HCT116 (cell line): Measurements from ENCODE around the gene CFL1. TPM values are rescaled to one million over a fixed set of nuclear protein-coding genes. Genes with fewer than 3 reads are reported as not detected.

Experiments
- ATAC-seq: fragments of 200-7000 bp; cut with Tn5 transposase; 2 replicates; pipeline ENCODE4 v1.9.1; 2020; ENCODE audit warnings: mild to moderate bottlenecking, moderate library complexity
- BruUV-seq: library from RNA; stranded (reverse); fragments of 400-500 nt; replicated peaks from 2 replicates; lab custom pipeline; 2021; lab: Mats Ljungman, UMichigan
- CTCF ChIA-PET: fragments of 300-600 bp; sonication (Branson Sonifier 250); formaldehyde crosslinking; loops from one replicate; lab custom pipeline; 2021; ENCODE audit warnings: antibody characterized with exemption; lab: Charles Lee
- POLR2A ChIA-PET: fragments of 300-600, 350-600 bp; sonication (Branson Sonifier 250); formaldehyde crosslinking; loops from one replicate; lab custom pipeline; 2021; ENCODE audit warnings: antibody characterized with exemption; lab: Charles Lee
- RAD21 ChIA-PET, 2 experiments: fragments of 300-600 bp; sonication (Branson Sonifier 250); formaldehyde crosslinking; loops; one replicate each; lab custom pipeline; 2023; ENCODE audit warnings: low total read pairs in 2 of 2; ENCODE audit not compliant: uncharacterized antibody in 2 of 2, unreplicated experiment in 2 of 2, low non-redundant PET in 1 of 2; lab: Charles Lee
- DNase-seq: peaks from one replicate; pipeline ENCODE4 v3.0.0-alpha.2; 2010; ENCODE audit warnings: low read depth, low spot score
- H2AFZ ChIP-seq: fragments of 200-600 bp; shearing (Covaris generic), sonication (generic); 2 replicates; pipeline ENCODE4 v1.6.1; 2017; ENCODE audit warnings: low read depth, mixed run types, mixed read lengths, antibody characterized with exemption, low read length; ENCODE audit not compliant: poor library complexity, severe bottlenecking
- H3K27ac ChIP-seq: 2 replicates; pipeline ENCODE4 v1.5.1; 2012; ENCODE audit warnings: low read depth, low read length
- H3K27me3 ChIP-seq: fragments of 200-600 bp; sonication (generic); 2 replicates; pipeline ENCODE4 v1.6.1; 2016; ENCODE audit warnings: mixed run types, low read length, mixed read lengths; ENCODE audit not compliant: insufficient read depth
- H3K36me3 ChIP-seq, 2 experiments: fragments of 200-500 bp in 1 of 2; fragments of 200-600 bp in 1 of 2; sonication (Bioruptor generic) in 1 of 2; sonication (generic) in 1 of 2; 2 replicates each; pipeline versions ENCODE4 v1.5.1 to v1.6.1; 2014 to 2016; ENCODE audit warnings: low read length in 2 of 2, inconsistent platforms in 1 of 2, mixed read lengths in 1 of 2, mixed run types in 1 of 2; ENCODE audit not compliant: insufficient read depth in 2 of 2, control insufficient read depth in 1 of 2
- H3K4me1 ChIP-seq, 2 experiments: fragments of 200-600 bp in 1 of 2; sonication (generic) in 1 of 2; 2 replicates each; pipeline versions ENCODE4 v1.5.1 to v1.6.1; 2012 to 2017; ENCODE audit warnings: low read length in 2 of 2, inconsistent platforms in 1 of 2, mild to moderate bottlenecking in 1 of 2, mixed read lengths in 1 of 2, mixed run types in 1 of 2, moderate library complexity in 1 of 2; ENCODE audit not compliant: insufficient read depth in 2 of 2, control insufficient read depth in 1 of 2
- H3K4me2 ChIP-seq: fragments of 200-600 bp; sonication (generic); 2 replicates; pipeline ENCODE4 v1.6.1; 2017; ENCODE audit warnings: mixed run types, low read length, mixed read lengths
- H3K4me3 ChIP-seq, 2 experiments: fragments of 200-600 bp in 1 of 2; sonication (generic) in 1 of 2; replicated peaks in 1 of 2; 2 replicates each; pipeline ENCODE4 v1.5.1; 2011 to 2016; ENCODE audit warnings: low read length in 2 of 2, control low read depth in 1 of 2, low read depth in 1 of 2, mild to moderate bottlenecking in 1 of 2, mixed read lengths in 1 of 2, mixed run types in 1 of 2
- H3K79me2 ChIP-seq: fragments of 200-600 bp; sonication (generic); 2 replicates; pipeline ENCODE4 v1.6.1; 2017; ENCODE audit warnings: mild to moderate bottlenecking, mixed run types, low read length, moderate library complexity, mixed read lengths; ENCODE audit not compliant: insufficient read depth
- H3K9ac ChIP-seq: fragments of 200-600 bp; sonication (generic); 2 replicates; pipeline ENCODE4 v1.6.1; 2016; ENCODE audit warnings: low read length, mixed read lengths
- H3K9me2 ChIP-seq: fragments of 200-600 bp; sonication (generic), shearing (Covaris generic); 2 replicates; pipeline ENCODE4 v1.6.1; 2017; ENCODE audit warnings: mixed run types, mild to moderate bottlenecking, moderate library complexity; ENCODE audit not compliant: insufficient read depth
- H3K9me3 ChIP-seq, 2 experiments: fragments of 200-500 bp in 1 of 2; fragments of 200-600 bp in 1 of 2; sonication (Bioruptor generic) in 1 of 2; sonication (generic) in 1 of 2; 2 replicates each; pipeline ENCODE4 v1.6.1; 2014 to 2017; ENCODE audit warnings: low read length in 2 of 2, mixed read lengths in 2 of 2, inconsistent platforms in 1 of 2, low read depth in 1 of 2, mild to moderate bottlenecking in 1 of 2, mixed run types in 1 of 2, moderate library complexity in 1 of 2; ENCODE audit not compliant: control insufficient read depth in 1 of 2, insufficient read depth in 1 of 2
- H4K20me1 ChIP-seq: fragments of 200-600 bp; sonication (generic), shearing (Covaris generic); 2 replicates; pipeline ENCODE4 v1.6.1; 2017; ENCODE audit warnings: mixed run types, mild to moderate bottlenecking, moderate library complexity; ENCODE audit not compliant: insufficient read depth
- ATF3 ChIP-seq: IDR thresholded peaks from 2 replicates; pipeline ENCODE4 v1.6.1; 2012
- CBX3 ChIP-seq: IDR thresholded peaks from 2 replicates; pipeline ENCODE4 v1.6.1; 2012; ENCODE audit warnings: low read depth
- EGR1 ChIP-seq: IDR thresholded peaks from 2 replicates; pipeline ENCODE4 v1.6.1; 2012; ENCODE audit warnings: low read depth
- EZH2 ChIP-seq: fragments of 200-600 bp; sonication (generic); IDR thresholded peaks from 2 replicates; pipeline ENCODE4 v1.6.1; 2017; ENCODE audit warnings: antibody characterized with exemption, mixed run types
- EZH2phosphoT487 ChIP-seq: fragments of 200-600 bp; IDR thresholded peaks from 2 replicates; pipeline ENCODE4 v1.6.1; 2018; ENCODE audit warnings: antibody characterized with exemption, borderline replicate concordance
- FOSL1 ChIP-seq: IDR thresholded peaks from 2 replicates; pipeline ENCODE4 v1.6.1; 2012; ENCODE audit warnings: low read depth
- MAX ChIP-seq: IDR thresholded peaks from 2 replicates; pipeline ENCODE4 v1.6.1; 2012
- POLR2A ChIP-seq: IDR thresholded peaks from 2 replicates; pipeline ENCODE4 v1.7.0; 2011; ENCODE audit warnings: borderline replicate concordance; ENCODE audit not compliant: insufficient read depth, insufficient read length; ENCODE audit errors: extremely low read depth
- POLR2AphosphoS5 ChIP-seq: IDR thresholded peaks from 2 replicates; pipeline ENCODE4 v1.6.1; 2011; ENCODE audit warnings: mild to moderate bottlenecking, low read depth, low read length, moderate library complexity
- SIN3A ChIP-seq: IDR thresholded peaks from 2 replicates; pipeline ENCODE4 v1.6.1; 2012; ENCODE audit warnings: low read depth
- SP1 ChIP-seq: IDR thresholded peaks from 2 replicates; pipeline ENCODE4 v1.6.1; 2012; ENCODE audit warnings: low read depth
- SRF ChIP-seq: IDR thresholded peaks from 2 replicates; pipeline ENCODE4 v1.6.1; 2012; ENCODE audit warnings: low read depth
- TCF7L2 ChIP-seq: IDR thresholded peaks from 2 replicates; pipeline ENCODE4 v1.7.0; 2011; ENCODE audit warnings: borderline replicate concordance, inconsistent platforms; ENCODE audit not compliant: insufficient read depth, insufficient read length; ENCODE audit errors: extremely low read depth
- ZNF274 ChIP-seq: fragments of 200-500 bp; sonication (Bioruptor generic); IDR thresholded peaks from 2 replicates; pipeline ENCODE4 v1.6.1; 2014; ENCODE audit warnings: mild to moderate bottlenecking, low read depth, low read length, inconsistent platforms
- intact Hi-C: fragments of 100-400 bp; cut with micrococcal nuclease; formaldehyde crosslinking; loops from 2 replicates; pipeline ENCODE4 v1.10.0; 2022
- total RNA-seq: library from RNA; stranded (reverse); gene quantifications from one replicate; pipeline ENCODE4 v1.2.1, GENCODE V29; 2021; ENCODE audit not compliant: unreplicated experiment
- TF ChIP-seq, protein P1 (sequence below), 3 experiments: fragments of 200-600 bp in 1 of 3; sonication (generic) in 1 of 3; IDR thresholded peaks in 2 of 3; conservative IDR thresholded peaks in 1 of 3; 2 replicates each; pipeline ENCODE4 v1.5.1; 2012 to 2017; ENCODE audit warnings: low read depth in 2 of 3, low read length in 2 of 3, antibody characterized with exemption in 1 of 3, borderline replicate concordance in 1 of 3, control low read depth in 1 of 3, mild to moderate bottlenecking in 1 of 3, mixed read lengths in 1 of 3, mixed run types in 1 of 3, moderate library complexity in 1 of 3; ENCODE audit not compliant: insufficient read depth in 1 of 3

CFL1 gene
- total RNA-seq, 1 experiment from 2014 or later, result 1,270 TPM

DNA sequence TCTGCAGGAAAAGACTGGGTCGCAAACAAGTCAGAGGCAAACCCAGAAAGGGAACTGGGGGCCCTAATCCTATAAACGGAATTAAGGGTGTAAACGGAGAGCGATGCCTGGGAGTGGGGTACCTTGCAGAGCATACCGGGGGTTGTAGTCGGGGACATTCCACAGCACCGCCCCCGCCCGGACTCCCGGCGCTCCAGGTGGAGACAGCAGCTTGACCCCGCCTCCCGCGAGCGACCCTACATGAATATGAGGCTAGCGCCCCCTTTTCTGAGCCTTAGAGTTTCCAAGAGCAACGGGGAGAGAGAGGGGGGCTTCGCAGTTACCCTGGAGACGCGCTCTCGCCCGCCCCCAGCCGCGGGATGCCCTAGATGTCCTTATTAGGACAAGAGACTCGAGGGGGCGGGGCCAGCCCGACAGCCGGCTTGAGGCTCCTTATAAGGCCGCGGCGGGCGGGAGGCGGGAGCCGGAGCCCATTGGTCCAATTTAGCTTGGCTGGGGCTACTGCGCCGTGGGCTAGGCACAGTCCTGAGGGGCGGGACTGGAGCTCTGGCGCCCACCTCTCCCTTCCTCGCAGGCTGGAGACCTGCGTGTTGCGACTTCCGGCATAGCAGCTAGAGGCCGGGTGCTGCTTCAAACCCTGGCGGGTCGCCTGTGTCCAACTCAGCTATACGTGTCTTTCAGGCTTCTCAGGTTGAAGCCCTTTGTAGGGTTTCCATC lies 1.3 kb upstream of the CFL1 start:
- DNase-seq (peak; percentile 95), ATAC-seq (peak; percentile 66)
- no peaks in the 10 kb centered on the region for H3K27me3 ChIP-seq
- H3K36me3 ChIP-seq, result peaks cover 24 to 37% of the 10 kb centered on the region in 2 experiments
- no TSS peak for BruUV-seq
- H3K4me2 ChIP-seq, result peak overlapping the region; percentile 77
- H3K4me3 ChIP-seq, result peak overlapping the region; percentile 85 to 100
- peak overlapping the region; percentile 99 for H3K9ac ChIP-seq
- ChIA-PET CTCF (interaction anchor here (0.6 to 4.3 kb wide), 30 partner anchors 8 to 300 kb away, joined by 3 to 82 read pairs (median 5); partner anchors contain the start of genes AP5B1, CCDC85B, FIBP and KAT5), RAD21 (interaction anchor here (0.5 to 1.2 kb wide), 4 partner anchors 30 to 245 kb away, joined by 3 to 4 read pairs (median 3); partner anchors contain the start of gene KAT5 (in 1 of the 2)), POLR2A (interaction anchor here (0.6 to 5.3 kb wide), 22 partner anchors 8 to 436 kb away, joined by 3 to 84 read pairs (median 4); partner anchors contain the start of genes BANF1, CCDC85B, FIBP and FOSL1)
- TF ChIP-seq TCF7L2 (peak; percentile 57), CBX3 (no peak), POLR2A (peak; percentile 78), ATF3 (no peak), POLR2AphosphoS5 (peak; percentile 64; the same call in 1 of the 2 replicates)
- H3K9me2 ChIP-seq, result no peaks in the 10 kb centered on the region
- H4K20me1 ChIP-seq, result peaks cover 15% of the 10 kb centered on the region; the same call in 1 of the 2 replicates
- peak overlapping the region; percentile 97 for H3K27ac ChIP-seq
- H2AFZ ChIP-seq, result peak overlapping the region; percentile 50
- no peaks in the 10 kb centered on the region for H3K9me3 ChIP-seq
- intact Hi-C loops, result loop anchor here (1.0 kb wide), 1 partner anchor 244 kb away; the partner anchor contains the start of gene PCNX3
- peaks cover 23 to 44% of the 10 kb centered on the region in 2 experiments for H3K4me1 ChIP-seq
- H3K79me2 ChIP-seq, result peaks cover 59% of the 10 kb centered on the region

GRCh38 chr11:65858681-65859087 lies 704 bp upstream of the CFL1 start:
- ChIA-PET POLR2A (interaction anchor here (0.6 to 5.3 kb wide), 18 partner anchors 7 to 530 kb away, joined by 3 to 84 read pairs (median 6); partner anchors contain the start of genes BANF1, CCDC85B, FIBP and FOSL1), RAD21 (interaction anchor here in 1 of 2 experiments (1.1 kb wide), 1 partner anchor 30 kb away, joined by 3 read pairs; no protein-coding TSS in a partner anchor), CTCF (interaction anchor here (0.6 to 4.3 kb wide), 6 partner anchors 20 to 147 kb away, joined by 3 to 82 read pairs (median 10); partner anchors contain the start of genes AP5B1, CCDC85B, FIBP and KAT5)
- peak overlapping the region; percentile 99 for H3K9ac ChIP-seq
- H3K79me2 ChIP-seq, result peaks cover 63% of the 10 kb centered on the region
- H4K20me1 ChIP-seq, result peaks cover 15% of the 10 kb centered on the region; the same call in 1 of the 2 replicates
- H3K4me1 ChIP-seq, result peaks cover 23 to 44% of the 10 kb centered on the region in 2 experiments
- intact Hi-C loops, result loop anchor here (1.0 kb wide), 2 partner anchors 146 to 243 kb away; partner anchors contain the start of genes KAT5 and PCNX3
- no peaks in the 10 kb centered on the region for H3K27me3 ChIP-seq
- ATAC-seq (no peak), DNase-seq (no peak)
- H3K4me2 ChIP-seq, result peak overlapping the region; percentile 77
- H3K9me2 ChIP-seq, result no peaks in the 10 kb centered on the region
- H3K27ac ChIP-seq, result peak overlapping the region; percentile 97
- peak overlapping the region; percentile 50 for H2AFZ ChIP-seq
- H3K9me3 ChIP-seq, result no peaks in the 10 kb centered on the region
- no TSS peak for BruUV-seq
- H3K36me3 ChIP-seq, result peaks cover 25 to 37% of the 10 kb centered on the region in 2 experiments
- H3K4me3 ChIP-seq, result peak overlapping the region; percentile 85 to 100
- TF ChIP-seq ZNF274, result no peak
- no peak for TF ChIP-seq MAX
- TF ChIP-seq EZH2phosphoT487, result no peak
- no peak for TF ChIP-seq EGR1
- TF ChIP-seq FOSL1, result no peak
- no peak for TF ChIP-seq SP1
- TF ChIP-seq, protein P1, sequence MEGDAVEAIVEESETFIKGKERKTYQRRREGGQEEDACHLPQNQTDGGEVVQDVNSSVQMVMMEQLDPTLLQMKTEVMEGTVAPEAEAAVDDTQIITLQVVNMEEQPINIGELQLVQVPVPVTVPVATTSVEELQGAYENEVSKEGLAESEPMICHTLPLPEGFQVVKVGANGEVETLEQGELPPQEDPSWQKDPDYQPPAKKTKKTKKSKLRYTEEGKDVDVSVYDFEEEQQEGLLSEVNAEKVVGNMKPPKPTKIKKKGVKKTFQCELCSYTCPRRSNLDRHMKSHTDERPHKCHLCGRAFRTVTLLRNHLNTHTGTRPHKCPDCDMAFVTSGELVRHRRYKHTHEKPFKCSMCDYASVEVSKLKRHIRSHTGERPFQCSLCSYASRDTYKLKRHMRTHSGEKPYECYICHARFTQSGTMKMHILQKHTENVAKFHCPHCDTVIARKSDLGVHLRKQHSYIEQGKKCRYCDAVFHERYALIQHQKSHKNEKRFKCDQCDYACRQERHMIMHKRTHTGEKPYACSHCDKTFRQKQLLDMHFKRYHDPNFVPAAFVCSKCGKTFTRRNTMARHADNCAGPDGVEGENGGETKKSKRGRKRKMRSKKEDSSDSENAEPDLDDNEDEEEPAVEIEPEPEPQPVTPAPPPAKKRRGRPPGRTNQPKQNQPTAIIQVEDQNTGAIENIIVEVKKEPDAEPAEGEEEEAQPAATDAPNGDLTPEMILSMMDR (IDR thresholded peaks at IDR 0.05 in 2 of 3, conservative IDR thresholded peaks at IDR 0.05 in 1 of 3; ENCODE audit: borderline replicate concordance in 1 of 3, insufficient read depth in 1 of 3, low read depth in 2 of 3, low read length in 2 of 3), result no peak
- TF ChIP-seq SIN3A, result no peak
- TF ChIP-seq SRF, result no peak
- TF ChIP-seq EZH2, result no peak
- TF ChIP-seq POLR2A, result no peak
- TF ChIP-seq ATF3, result no peak
- no peak for TF ChIP-seq CBX3
